Stimulated activated CD8-positive, alpha-beta memory T cell treated with anti-CD3 and anti-CD28 coated beads, Interleukin-2, amount 100 ng/mL, for 48 hours (primary cell): Measurements from ENCODE around the gene ATP2C2.

ENCODE experiments used
- DNase-seq, 2 donors: peaks; one replicate each; pipeline ENCODE4 v3.0.0-alpha.2; 2020; ENCODE audit warnings: low read depth in 2 of 2

Gene ATP2C2

GRCh38 chr16:84497418-84498222 is 129.3 kb downstream of the ATP2C2 start:
- DNase-seq = no peak

- no peak for DNase-seq
Measured at GRCh38 chr16:84498223-84498610, 129.9 kb downstream of the ATP2C2 start.

GRCh38 chr16:84498859-84499620 is 130.7 kb downstream of the ATP2C2 start:
- no peak for DNase-seq

- no peak for DNase-seq
Measured at GRCh38 chr16:84499638-84500037, 131.3 kb downstream of the ATP2C2 start.

- DNase-seq = no peak
Measured at GRCh38 chr16:84500531-84500930, 132.2 kb downstream of the ATP2C2 start.

- no peak for DNase-seq
Measured at GRCh38 chr16:84501077-84501735, 132.9 kb downstream of the ATP2C2 start.

GRCh38 chr16:84502075-84502474 is 133.7 kb downstream of the ATP2C2 start:
- no peak for DNase-seq

- DNase-seq = no peak
Measured at GRCh38 chr16:84502581-84502980, 134.2 kb downstream of the ATP2C2 start.

- DNase-seq = no peak
Measured at GRCh38 chr16:84503751-84504395, 135.5 kb downstream of the ATP2C2 start.

- peak; percentile 98 for DNase-seq
Measured at GRCh38 chr16:84504420-84505248, 136.3 kb downstream of the ATP2C2 start, which contains the start of gene MEAK7. Gene MEAK7, minus strand, starts transcription at chr16:84504659. Its CDS starts 6,573 bp downstream, at chr16:84498086.

GRCh38 chr16:84505249-84506187 is 137.2 kb downstream of the ATP2C2 start:
- DNase-seq = no peak

- no peak for DNase-seq
Measured at GRCh38 chr16:84507011-84507982, 139.0 kb downstream of the ATP2C2 start.

- no peak for DNase-seq
Measured at GRCh38 chr16:84508502-84508901, 140.2 kb downstream of the ATP2C2 start.

GRCh38 chr16:84509032-84509950 is 141.0 kb downstream of the ATP2C2 start:
- DNase-seq = no peak

GRCh38 chr16:84511180-84511800 is 143.0 kb downstream of the ATP2C2 start:
- DNase-seq = peak; percentile 73 to 75

- DNase-seq = no peak
Measured at GRCh38 chr16:84511831-84512230, 143.5 kb downstream of the ATP2C2 start.

GRCh38 chr16:84513123-84513522 is 144.8 kb downstream of the ATP2C2 start:
- no peak for DNase-seq
